HG03135 (cell line): ENCODE data around the gene CYP27A1.

Experiments
- ATAC-seq: cut with Tn5 transposase; IDR thresholded peaks from one replicate; pipeline ENCODE4 v1.9.1; 2021; ENCODE audit warnings: mild to moderate bottlenecking, moderate library complexity; ENCODE audit not compliant: unreplicated experiment

CYP27A1 gene

DNA sequence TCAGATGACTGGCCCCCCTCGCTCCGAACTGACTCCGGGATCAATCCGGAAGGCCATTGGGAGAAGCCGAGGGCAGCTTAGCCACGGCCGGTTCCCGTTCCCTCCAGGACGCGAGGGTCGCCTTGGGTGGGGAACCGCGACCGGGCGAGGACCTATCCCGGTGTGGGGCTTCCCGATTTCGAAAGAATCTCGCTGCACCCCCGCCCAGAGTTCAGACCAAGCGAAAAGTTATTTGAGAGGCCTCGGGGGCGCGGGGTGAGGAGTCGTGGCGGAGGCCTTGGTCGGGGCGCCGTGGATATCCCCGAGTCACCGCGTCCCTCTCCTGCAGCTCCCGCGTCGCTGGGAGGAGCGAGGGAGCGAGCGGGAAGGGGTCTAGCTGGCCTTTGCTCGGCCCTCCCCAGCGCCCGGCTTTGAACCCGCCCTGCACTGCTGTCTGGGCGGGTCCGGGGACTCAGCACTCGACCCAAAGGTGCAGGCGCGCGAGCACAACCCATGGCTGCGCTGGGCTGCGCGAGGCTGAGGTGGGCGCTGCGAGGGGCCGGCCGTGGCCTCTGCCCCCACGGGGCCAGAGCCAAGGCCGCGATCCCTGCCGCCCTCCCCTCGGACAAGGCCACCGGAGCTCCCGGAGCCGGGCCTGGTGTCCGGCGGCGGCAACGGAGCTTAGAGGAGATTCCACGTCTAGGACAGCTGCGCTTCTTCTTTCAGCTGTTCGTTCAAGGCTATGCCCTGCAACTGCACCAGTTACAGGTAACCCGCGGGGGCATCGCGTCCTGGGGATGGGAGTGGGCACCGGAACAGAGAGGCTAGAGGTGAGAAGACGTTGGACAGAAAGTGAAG is at the start of gene CYP27A1:
Gene CYP27A1 (plus strand): TSS at position 457 of the 837 bp plus-strand sequence. CDS start 36 bp downstream, at position 493.
- no peak for ATAC-seq

DNA sequence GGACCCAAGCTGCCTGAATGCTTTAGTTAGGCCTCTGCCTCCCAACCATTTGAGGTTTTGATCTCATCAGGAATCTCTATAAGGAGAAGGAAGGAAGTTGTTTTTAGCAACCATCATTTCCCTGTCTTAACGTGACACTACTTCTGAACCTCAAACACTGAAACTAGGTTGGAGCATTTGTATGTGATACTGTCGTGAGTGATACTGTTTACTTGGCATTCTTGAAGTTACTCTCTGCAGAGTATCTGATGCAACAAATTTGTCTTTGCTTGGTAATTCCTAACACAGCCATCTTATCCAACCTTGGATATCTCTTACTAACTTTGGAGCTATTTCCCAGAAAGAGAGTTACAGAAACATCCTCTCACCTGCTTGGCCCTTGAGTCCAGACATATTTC is 49.2 kb upstream of the CYP27A1 start:
- no peak for ATAC-seq

DNA sequence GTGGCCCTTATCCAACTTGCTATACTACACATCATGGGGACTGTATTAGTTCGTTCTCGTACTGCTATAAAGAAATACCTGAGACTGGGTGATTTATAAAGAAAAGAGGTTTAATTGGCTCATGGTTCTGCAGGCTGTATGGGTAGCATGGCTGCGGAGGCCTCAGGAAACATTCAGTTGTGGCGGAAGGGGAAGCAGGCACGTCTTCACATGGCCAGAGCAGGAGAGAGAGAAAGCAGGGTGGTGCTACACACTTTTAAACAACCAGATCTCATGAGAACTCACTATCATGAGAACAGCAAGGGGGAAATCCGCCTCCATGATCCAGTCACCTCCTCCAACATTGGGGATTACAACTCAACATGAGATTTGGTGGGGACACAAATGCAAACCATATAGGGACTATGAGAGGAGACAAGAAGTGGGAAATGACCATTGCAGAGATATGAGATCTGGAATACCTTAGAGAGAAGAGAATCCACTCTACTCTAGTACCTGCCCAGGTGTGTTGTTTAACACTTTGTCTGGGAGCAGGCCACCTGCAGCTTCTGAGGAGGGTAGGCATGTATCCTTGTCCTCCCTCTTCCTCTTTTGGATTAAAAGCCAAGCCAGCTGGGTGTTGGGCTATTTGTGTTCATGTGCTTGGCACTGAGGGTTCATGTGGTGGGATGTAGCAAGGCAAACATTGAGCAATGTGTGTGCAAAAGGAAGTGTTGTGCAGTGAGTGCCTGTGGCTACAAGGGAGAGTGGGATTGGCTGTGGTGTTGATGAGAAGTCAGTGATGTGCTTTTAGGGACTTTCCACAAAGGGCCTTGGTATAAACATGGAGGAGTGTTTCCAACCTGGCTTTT is 48.6 kb upstream of the CYP27A1 start:
- no peak for ATAC-seq

DNA sequence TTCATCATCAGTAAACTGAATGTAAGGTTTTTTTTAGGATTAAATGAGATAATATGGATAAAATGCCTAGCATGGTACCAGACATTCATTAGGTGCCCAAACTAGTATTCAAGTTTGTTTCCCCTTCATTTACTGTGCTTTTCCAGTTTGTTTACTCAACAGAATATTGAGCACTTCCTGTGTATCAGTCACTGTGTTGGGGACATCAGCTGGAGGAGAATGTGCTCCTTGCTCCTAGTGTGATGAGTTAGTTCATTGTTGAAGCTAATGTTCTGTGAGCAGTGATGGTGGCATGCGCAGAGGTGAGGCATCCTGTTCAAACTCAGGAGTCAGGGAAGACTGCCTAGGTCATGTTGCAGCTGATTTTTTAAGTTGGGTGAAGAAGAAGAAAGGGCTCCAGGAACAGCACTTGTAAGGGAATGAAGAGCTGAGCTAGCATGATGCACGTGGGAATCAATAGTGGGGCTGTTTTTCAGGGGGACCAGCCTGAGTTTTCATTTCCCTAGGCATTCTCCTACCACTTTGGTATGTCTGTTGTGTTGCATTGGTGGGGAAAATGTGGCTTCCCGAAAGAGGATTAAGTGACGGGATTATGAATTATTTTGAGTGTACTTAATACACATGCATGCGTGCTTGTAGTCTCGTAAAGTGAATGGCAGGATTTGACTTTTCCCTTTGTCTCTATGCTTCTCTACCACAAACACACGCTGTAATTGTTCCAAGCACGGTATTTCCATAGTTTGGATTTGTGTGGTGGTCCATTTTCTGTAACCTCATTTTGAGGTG is 47.6 kb upstream of the CYP27A1 start:
- no peak for ATAC-seq

DNA sequence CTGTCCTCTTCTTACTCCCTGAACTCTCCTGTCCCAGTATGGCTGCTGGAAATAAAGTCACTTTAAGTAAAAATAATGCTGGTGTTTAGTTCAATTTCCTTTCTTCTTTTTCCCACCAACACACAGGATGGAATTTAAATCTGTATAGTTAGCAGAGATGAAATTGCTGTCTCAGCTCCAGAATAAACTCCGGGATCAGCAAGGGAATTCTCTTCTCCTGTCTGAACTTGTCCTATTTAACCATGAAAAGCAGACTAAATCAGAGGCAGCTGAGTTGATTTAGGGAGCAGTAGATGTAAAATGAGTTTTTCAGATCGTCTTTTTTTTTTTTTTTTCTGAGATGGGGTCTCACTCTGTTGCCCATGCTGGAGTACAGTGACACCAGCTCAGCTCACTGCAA is 45.4 kb upstream of the CYP27A1 start:
- no peak for ATAC-seq

DNA sequence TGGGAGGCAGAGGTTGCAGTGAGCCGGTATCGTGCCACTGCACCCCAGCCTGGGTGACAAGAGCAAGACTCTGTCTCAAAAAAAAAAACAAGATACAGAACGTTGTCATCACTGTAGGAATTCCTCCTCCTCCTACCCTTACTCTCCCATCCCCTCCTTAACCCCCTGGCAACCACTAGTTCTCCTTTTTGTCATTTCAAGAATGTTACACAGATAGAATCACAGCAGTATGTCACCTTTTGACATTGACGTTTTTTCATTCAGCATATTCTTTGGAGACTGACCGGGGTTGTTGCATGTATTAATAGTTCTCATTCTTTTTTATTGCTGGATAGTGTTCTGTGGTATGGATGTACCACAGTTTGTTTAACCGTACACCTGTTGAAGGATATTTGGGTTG is 38.9 kb upstream of the CYP27A1 start:
- ATAC-seq: no peak

DNA sequence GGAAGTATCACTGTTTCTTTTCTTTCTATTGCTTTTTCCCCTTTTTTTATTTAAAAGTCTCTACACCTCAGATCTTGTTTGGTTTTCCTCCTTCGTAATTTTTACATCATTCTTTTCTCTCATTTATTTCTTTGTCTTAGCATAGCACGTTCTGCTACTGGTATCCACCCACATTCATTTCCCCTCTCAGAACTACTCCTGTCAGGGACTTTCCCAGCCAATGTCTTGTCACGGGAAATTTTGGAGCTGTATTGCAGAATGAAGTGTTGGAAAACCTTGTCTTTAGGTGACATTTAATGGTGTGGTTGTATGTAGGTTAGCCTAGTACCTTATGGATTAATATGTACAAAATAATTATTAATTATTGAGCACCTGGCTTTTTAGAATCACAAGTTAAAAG is 37.3 kb upstream of the CYP27A1 start:
- ATAC-seq: no peak

DNA sequence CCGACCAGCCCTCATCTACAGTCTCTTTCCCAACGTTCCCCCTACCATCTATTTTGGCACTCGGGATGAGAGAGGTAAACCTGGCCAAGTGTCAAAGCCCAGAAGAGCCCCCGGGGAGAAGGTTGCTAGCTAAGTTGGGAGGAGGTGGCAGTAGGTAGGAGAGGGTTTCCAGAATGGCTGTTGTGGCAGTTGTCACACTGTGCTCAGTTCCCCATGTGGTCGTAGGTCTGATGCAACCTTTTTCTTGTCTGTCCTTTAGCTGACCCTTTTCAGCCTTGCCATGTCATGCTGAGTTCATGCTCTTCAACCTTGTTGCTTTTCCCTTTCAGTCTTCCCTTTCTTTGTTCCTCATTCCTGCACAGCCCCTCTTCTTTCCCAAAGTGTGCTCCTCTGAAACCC is 36.8 kb upstream of the CYP27A1 start:
- no peak for ATAC-seq

DNA sequence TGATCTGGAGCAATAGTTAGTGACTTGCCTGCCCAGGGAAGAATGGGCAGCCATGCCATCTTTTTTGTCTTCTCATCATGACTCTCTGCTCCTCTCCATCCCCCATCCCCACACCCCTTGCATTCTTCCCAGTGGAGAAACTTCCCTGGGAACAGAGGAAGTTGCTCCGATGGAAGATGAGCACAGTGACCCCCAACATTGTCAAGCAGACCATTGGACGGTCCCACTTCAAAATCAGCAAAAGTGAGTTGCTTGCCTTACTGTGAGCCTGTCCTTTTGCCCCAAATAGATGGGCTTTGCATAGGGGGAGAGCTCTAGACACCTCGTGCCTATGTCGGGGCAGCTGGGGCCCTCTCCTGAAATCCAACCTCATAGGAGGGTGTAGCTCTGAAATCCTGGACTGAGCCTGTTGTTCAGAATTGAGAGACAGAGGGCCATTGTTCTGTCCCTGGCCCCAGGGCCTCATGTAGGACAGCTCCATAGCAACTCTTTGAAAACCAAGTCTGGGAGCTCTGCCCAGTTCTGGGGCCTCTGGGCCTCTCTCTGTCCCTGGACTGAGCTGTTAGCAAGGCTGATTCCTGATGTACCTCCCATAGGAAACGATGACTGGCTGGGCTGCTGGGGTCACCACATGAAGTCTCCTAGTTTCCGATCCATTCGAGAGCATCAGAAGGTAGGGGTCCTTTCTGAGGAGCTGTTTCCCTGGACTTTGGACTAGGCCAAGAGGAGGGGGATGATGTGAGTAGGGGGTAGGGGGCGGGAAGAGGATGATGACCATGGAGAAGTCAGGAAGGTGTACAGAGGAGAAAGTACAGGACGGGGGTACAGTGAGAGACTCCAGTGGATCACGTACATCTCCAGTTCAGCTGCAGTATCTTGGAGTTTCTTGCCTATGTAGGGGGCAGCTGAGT is 36.1 kb upstream of the CYP27A1 start:
- ATAC-seq: no peak

DNA sequence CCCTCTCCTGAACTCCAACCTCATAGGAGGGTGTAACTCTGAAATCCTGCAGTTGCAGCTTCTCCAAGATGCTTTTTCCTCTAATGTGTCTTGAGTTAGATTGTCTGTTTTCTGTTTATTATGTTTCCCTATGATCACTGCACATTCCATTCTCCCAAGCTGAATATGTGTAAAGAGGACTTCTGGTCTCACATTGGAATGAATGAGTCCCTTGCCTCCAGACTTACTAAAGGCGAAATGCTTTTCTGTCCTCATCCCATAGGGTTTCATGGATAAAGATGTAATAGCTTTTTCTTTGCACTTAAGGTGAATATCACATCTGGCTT is 35.5 kb upstream of the CYP27A1 start:
- no peak for ATAC-seq

DNA sequence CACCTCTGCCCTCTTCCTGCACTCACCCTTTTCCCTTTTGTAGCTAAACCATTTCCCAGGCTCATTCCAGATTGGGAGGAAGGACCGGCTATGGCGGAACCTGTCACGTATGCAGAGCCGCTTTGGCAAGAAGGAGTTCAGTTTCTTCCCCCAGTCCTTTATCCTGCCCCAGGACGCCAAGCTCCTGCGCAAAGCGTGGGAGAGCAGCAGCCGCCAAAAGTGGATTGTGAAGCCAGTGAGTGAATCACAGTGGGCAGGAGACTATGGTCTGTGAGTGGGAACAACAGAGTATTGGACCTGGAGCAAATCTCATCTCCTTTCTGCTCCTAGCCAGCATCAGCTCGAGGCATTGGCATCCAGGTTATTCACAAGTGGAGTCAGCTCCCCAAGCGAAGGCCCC is 35.0 kb upstream of the CYP27A1 start:
- no peak for ATAC-seq

DNA sequence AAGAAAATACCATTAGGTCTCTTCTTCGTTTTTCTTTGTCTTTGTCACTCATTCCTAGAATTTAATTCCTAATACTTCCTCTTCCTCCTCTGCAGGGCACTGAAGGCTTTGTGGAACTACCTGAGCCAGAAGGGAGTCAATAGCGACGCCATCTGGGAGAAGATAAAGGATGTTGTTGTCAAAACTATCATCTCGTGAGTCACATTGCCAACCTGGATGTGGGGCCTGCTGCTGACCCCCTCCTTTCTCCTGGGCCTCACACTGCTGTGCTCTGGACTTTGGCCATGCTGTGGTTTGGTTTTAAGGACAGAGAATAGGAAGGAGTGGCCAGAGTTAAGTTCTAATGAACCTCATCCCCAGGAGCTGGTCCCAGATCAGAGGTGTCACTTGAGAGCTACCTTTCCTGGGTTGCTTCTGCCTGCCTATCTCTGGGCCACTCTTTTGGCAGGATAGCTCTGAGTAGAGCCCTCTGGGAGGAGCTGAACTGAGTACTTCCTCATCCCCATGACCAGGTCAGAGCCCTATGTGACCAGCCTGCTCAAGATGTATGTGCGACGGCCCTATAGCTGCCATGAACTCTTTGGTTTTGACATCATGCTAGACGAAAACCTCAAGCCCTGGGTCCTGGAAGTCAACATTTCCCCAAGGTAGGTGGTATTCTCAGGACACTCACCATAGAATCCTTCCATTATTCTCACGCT is 33.1 kb upstream of the CYP27A1 start:
- ATAC-seq: no peak

DNA sequence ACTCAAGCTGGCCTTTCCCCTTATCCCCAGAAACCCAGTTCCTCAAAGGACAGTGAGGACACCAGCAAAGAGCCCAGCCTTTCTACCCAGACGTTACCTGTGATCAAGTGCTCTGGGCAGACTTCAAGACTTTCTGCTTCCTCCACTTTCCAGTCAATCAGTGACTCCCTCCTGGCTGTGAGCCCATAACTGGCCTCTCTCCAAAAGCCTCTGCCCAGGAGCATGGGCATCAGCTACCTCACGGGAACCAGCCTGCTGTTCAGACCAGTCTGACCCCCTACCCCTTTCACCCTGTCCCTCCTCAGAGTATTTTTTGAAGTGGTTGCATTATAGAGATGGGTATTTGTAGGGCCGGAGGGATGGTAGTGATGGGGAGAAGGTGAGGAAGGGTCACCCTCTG is 27.7 kb upstream of the CYP27A1 start:
- ATAC-seq: no peak

DNA sequence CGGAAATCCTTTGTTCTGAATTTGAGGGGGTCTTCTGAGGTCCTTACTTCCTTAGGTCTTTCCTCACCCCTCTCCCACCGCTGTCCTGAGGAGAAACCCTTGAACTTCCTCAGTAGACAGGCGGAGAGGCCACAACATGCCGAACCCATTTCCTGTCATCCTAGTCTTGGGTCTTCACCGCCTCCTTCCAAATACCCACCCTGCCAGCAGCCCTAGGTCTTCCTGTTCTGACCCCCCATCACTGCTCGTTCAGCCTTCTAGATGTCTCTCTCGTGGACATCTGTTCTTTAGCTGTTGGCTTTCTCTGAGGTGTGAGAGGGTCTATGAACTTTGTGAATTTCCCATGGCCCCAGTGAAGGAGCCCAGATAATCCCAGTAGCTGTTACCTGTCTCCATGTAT is 27.2 kb upstream of the CYP27A1 start:
- no peak for ATAC-seq

DNA sequence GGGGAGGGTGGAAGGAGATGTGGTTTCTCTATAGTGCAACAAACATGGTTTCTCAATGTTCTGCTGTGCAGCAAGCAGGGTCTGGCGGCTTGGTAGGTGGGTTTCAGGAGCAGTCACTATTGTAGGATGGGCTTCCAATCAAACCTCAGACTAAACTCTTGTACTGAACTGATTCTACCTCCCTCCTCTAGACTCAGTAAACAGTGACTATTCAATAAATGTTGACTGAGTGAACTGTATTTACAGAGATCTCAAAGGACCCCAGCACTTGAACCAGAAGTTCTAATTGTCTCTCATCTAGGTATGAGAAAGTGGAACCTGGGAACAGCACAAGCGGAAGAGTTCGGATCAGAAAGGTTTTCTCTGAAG is 26.8 kb upstream of the CYP27A1 start:
- ATAC-seq: no peak

DNA sequence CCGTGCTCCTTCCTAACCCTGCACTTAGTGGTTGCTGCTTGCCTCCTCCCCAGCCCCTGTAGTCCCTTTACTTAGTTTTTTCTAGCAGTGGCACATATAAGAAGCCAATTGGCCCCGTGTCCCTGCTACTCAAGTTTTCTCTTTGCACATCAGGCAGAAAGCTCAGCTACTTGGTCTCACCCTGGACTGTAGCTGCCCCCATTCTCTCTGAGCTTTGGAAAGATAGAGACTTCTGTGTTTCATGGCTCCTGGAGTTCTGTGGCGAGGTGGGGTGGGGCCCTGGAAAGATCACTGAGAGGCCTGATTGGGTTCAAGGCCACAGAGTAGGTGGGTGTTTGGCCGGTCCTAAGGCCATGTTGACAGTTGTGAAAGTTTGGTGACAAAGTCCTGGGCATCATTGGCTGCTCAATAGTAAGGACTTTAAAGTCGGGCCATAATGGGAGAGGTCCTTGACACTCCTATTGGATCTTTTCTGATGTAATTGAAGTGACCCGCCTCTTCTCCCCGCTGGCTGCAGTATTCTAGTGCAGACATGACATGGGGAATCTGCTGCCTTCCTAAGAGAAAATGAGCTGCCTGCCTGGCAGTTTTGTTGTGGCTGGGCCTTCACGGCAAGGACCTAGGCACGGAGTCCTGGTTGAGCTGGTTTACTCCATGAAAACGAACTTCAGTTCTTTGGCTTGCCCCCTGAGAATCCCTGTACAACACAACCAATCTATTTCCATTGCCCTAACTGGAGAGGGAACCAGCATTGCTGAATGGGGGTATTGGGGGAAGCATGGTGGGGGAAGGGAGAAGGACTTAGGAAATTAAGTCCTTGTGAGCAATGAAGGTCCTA is 26.2 kb upstream of the CYP27A1 start:
- ATAC-seq: no peak

DNA sequence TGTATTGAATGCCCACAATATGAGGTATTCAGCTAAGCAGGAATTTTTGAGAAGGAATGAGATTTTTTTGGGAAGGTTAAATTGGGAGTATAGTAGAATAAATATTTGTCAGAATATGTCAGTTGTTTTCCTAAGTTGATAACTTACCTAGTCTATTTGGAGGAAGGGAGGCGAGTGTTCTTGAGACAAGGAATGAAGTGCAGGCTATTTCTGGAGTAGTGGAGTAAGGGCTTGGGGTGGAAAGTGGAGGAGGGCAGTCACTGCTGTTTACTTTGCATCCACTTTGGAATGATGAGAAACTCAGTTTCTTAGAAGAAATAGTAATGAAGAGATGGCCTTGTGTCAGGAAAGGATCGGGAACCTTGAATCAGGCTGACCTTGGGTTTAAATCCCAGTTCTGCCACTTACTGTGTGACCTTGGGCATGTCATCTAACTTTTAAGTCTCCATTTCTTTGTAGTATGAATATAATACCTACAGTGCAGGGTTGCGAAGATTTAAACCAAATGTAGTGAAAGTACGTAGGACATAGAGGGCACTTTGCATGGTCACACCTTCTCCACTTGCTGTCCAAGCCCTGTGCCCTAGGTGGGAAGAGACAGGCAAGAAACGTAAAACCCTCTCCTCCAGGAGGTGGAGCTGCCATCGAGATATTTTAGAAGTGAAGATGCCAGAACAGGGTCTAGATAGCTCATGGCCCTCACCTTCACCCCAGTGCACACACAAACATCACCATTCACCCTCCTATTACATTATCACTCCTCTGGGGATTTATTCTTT is 25.2 kb upstream of the CYP27A1 start:
- no peak for ATAC-seq

DNA sequence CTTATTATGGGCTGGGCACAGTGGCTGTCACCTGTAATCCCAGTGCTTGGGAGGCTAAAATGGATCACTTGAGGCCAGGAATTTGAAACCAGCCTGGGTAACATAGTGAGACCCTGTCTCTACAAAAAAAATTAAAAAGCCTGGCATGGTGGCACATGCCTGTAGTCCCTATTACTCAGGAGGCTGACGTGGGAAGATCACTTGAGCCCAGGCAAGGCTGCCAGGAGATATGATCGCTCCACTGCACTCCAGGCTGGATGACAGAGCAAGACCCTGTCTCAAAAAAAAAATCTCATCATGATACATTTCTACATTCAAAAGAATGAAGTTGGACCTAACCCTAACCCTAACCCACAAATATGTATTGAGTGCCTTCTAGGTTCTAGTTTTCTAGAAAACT is 20.2 kb upstream of the CYP27A1 start:
- ATAC-seq: no peak
